GM08714 (cell line): Measurements from ENCODE around the gene MPZL3.

Experiments used
- H3K4me3 ChIP-seq: fragments of 200-500 bp; sonication (Bioruptor generic); 2 replicates; pipeline ENCODE4 v1.5.1; 2014; ENCODE audit warnings: mild to moderate bottlenecking, low read length, inconsistent platforms
- ZNF274 ChIP-seq: IDR thresholded peaks from 2 replicates; pipeline ENCODE4 v1.6.1; 2012; ENCODE audit warnings: mild to moderate bottlenecking, low read depth, low read length

MPZL3 gene

GRCh38 chr11:118276422-118276821 is 24.3 kb upstream of the MPZL3 start:
- TF ChIP-seq ZNF274: no peak
- no peak overlapping the region for H3K4me3 ChIP-seq

- TF ChIP-seq ZNF274: no peak
- H3K4me3 ChIP-seq: no peak overlapping the region
These were observed 23.0 kb upstream of the MPZL3 start for GRCh38 chr11:118275176-118275575.

GRCh38 chr11:118274186-118274585 is 22.0 kb upstream of the MPZL3 start:
- H3K4me3 ChIP-seq: no peak overlapping the region
- no peak for TF ChIP-seq ZNF274

GRCh38 chr11:118272001-118272400 is 19.8 kb upstream of the MPZL3 start:
- no peak for TF ChIP-seq ZNF274
- no peak overlapping the region for H3K4me3 ChIP-seq

- TF ChIP-seq ZNF274: no peak
- no peak overlapping the region for H3K4me3 ChIP-seq
These were observed 15.3 kb upstream of the MPZL3 start for GRCh38 chr11:118267486-118267885.

GRCh38 chr11:118265954-118266353 is 13.8 kb upstream of the MPZL3 start:
- no peak overlapping the region for H3K4me3 ChIP-seq
- TF ChIP-seq ZNF274: no peak

- H3K4me3 ChIP-seq: no peak overlapping the region
- no peak for TF ChIP-seq ZNF274
These were observed 12.7 kb upstream of the MPZL3 start for GRCh38 chr11:118264569-118265465.

- H3K4me3 ChIP-seq: peak within 1 kb of the TSS; percentile 24; the same call in 1 of the 2 replicates
- TF ChIP-seq ZNF274: no peak
These were observed 11.8 kb upstream of the MPZL3 start, which contains the start of gene MPZL2 for GRCh38 chr11:118263695-118264568. Gene MPZL2, minus strand, starts transcription at chr11:118264297. Its CDS starts 144 bp downstream, at chr11:118264153.

GRCh38 chr11:118263112-118263511 is 10.9 kb upstream of the MPZL3 start:
- no peak overlapping the region for H3K4me3 ChIP-seq

GRCh38 chr11:118260353-118260752 is 8.2 kb upstream of the MPZL3 start:
- H3K4me3 ChIP-seq: no peak overlapping the region
- TF ChIP-seq ZNF274: no peak

More at GRCh38 chr11:118263112-118263511, 10.9 kb upstream of the MPZL3 start:
- TF ChIP-seq ZNF274: no peak

GRCh38 chr11:118259138-118259537 is 7.0 kb upstream of the MPZL3 start:
- no peak for TF ChIP-seq ZNF274
- H3K4me3 ChIP-seq: no peak overlapping the region

GRCh38 chr11:118258410-118258809 is 6.2 kb upstream of the MPZL3 start:
- no peak for TF ChIP-seq ZNF274

GRCh38 chr11:118252688-118253087 is 523 bp upstream of the MPZL3 start:
- peak overlapping the region; percentile 74; the same call in 1 of the 2 replicates for H3K4me3 ChIP-seq
- no peak for TF ChIP-seq ZNF274

More at GRCh38 chr11:118258410-118258809, 6.2 kb upstream of the MPZL3 start:
- H3K4me3 ChIP-seq: no peak overlapping the region

GRCh38 chr11:118247041-118247440 is 5.1 kb downstream of the MPZL3 start:
- TF ChIP-seq ZNF274: no peak
- no peak overlapping the region for H3K4me3 ChIP-seq

GRCh38 chr11:118245936-118246562 is 6.1 kb downstream of the MPZL3 start:
- no peak overlapping the region for H3K4me3 ChIP-seq
- no peak for TF ChIP-seq ZNF274
